K562 (cell line): Measurements from ENCODE around the gene BAIAP3. TPM values are rescaled to one million over a fixed set of nuclear protein-coding genes. Genes with fewer than 3 reads are reported as not detected.

Source experiments
- ARID4B ChIP-seq: sonication (generic); formaldehyde crosslinking; IDR thresholded peaks from 2 replicates; pipeline ENCODE4 v1.8.0; 2022; ENCODE audit warnings: mild to moderate bottlenecking, missing genetic modification reagents
- E2F6 ChIP-seq, 2 experiments: IDR thresholded peaks; 2 replicates each; pipeline ENCODE4 v1.6.1; 2011; ENCODE audit warnings: borderline replicate concordance in 1 of 2, control low read depth in 1 of 2, low read depth in 1 of 2, low read length in 1 of 2, mild to moderate bottlenecking in 1 of 2, mixed read lengths in 1 of 2, moderate library complexity in 1 of 2; ENCODE audit not compliant: insufficient read depth in 1 of 2, insufficient read length in 1 of 2, poor library complexity in 1 of 2, severe bottlenecking in 1 of 2; ENCODE audit errors: extremely low read depth in 1 of 2
- FOXK1 ChIP-seq: sonication (generic); formaldehyde crosslinking; IDR thresholded peaks from 2 replicates; pipeline ENCODE4 v1.8.0; 2022; ENCODE audit warnings: missing genetic modification reagents, mild to moderate bottlenecking, borderline replicate concordance
- NFATC3 ChIP-seq: fragments of 450-650 bp; IDR thresholded peaks from 2 replicates; pipeline ENCODE4 v1.6.1; 2017; ENCODE audit warnings: mild to moderate bottlenecking
- RB1 ChIP-seq: fragments of 450-650 bp; IDR thresholded peaks from 2 replicates; pipeline ENCODE4 v1.6.1; 2017; ENCODE audit warnings: low read depth, mild to moderate bottlenecking
- ZBTB49 ChIP-seq: sonication (generic); formaldehyde crosslinking; IDR thresholded peaks from 2 replicates; pipeline ENCODE4 v1.8.0; 2022; ENCODE audit warnings: missing genetic modification reagents, mild to moderate bottlenecking, borderline replicate concordance
- ZNF24 ChIP-seq: fragments of 450-650 bp; IDR thresholded peaks from 2 replicates; pipeline ENCODE4 v1.6.1; 2016
- ZNF407 ChIP-seq: fragments of 450-650 bp; IDR thresholded peaks from 2 replicates; pipeline ENCODE4 v1.6.1; 2016; ENCODE audit warnings: low read depth
- polyA plus RNA-seq, 8 experiments: library from polyadenylated mRNA; depleted of rRNA in 4 of 8; stranded (reverse) in 5 of 8; unstranded in 3 of 8; fragments of >200 nt; fragmentation: Nextera tagmentation in 2 of 8; fragmentation: Illumina TruSeq in 1 of 8; extraction: Ambion mirVana in 2 of 8; extraction: Trizol in 1 of 8; gene quantifications; 2 replicates each; pipeline versions ENCODE4 v1.2.1 to v1.2.3, GENCODE V29; 2011 to 2014; ENCODE audit warnings: inconsistent platforms in 1 of 8, missing spikeins in 1 of 8
- total RNA-seq, 7 experiments: library from RNA; depleted of rRNA in 6 of 7; stranded (reverse); fragments of >200 nt in 6 of 7; fragmentation: Illumina TruSeq in 2 of 7; extraction: Trizol in 2 of 7; gene quantifications; 2 replicates each; pipeline versions ENCODE4 v1.2.1 to v1.2.3, GENCODE V29; 2011 to 2021; ENCODE audit warnings: low replicate concordance in 1 of 7

Gene BAIAP3
- total and polyA plus RNA-seq, 9 of the 15 experiments (the other 6 are each of a cell fraction or from before 2014, with no cell fraction given), result 0.03 to 4.5 (median 0.57) TPM; not detected in 1

GRCh38 chr16:1308977-1309885, 24.2 kb upstream of the BAIAP3 start, which contains the start of gene UBE2I (continued):
- TF ChIP-seq ARID4B (CRISPR knock-in tag), result peak; percentile 78
- peak; percentile 42; the same call in 1 of the 2 replicates for TF ChIP-seq ZNF407
- TF ChIP-seq ZBTB49 (CRISPR knock-in tag), result peak; percentile 59; the same call in 1 of the 2 replicates
- TF ChIP-seq ZNF24, result peak; percentile 93
- 0 out of 2 replicates have a peak, but pooled peaks have one; percentile 70 for TF ChIP-seq FOXK1 (CRISPR knock-in tag)
- TF ChIP-seq NFATC3, result peak; percentile 96
- TF ChIP-seq RB1, result peak; percentile 77; the same call in 1 of the 2 replicates
- peak in 1 of 2 experiments; percentile 23 for TF ChIP-seq E2F6 (IDR thresholded peaks at IDR 0.05; ENCODE audit: borderline replicate concordance in 1 of 2, extremely low read depth in 1 of 2, insufficient read depth in 1 of 2, insufficient read length in 1 of 2, low read depth in 1 of 2, low read length in 1 of 2, poor library complexity in 1 of 2, severe bottlenecking in 1 of 2)
